SHP77 treated with DMSO at 0.1 percent for 48 hours (cell line): ENCODE results near the gene STRADB.
"Not testable (repeated sequence)": the region's sequence is repeated elsewhere in the genome, so short reads cannot be mapped to it uniquely, and the experiment has no call there.

Experiments
- DNase-seq: peaks from one replicate; lab custom pipeline; 2025; lab: John Stamatoyannopoulos, UW

Gene STRADB, protein sequence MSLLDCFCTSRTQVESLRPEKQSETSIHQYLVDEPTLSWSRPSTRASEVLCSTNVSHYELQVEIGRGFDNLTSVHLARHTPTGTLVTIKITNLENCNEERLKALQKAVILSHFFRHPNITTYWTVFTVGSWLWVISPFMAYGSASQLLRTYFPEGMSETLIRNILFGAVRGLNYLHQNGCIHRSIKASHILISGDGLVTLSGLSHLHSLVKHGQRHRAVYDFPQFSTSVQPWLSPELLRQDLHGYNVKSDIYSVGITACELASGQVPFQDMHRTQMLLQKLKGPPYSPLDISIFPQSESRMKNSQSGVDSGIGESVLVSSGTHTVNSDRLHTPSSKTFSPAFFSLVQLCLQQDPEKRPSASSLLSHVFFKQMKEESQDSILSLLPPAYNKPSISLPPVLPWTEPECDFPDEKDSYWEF

GRCh38 chr2:201451292-201452057 is at the start of gene STRADB, which contains the start of gene TRAK2:
TSS of gene STRADB (plus strand) at chr2:201451740. CDS start at chr2:201454841, 3,101 bp downstream.
TSS of gene TRAK2 (minus strand) at chr2:201451458. CDS start at chr2:201420507, 30,951 bp downstream.
- peak; percentile 79 for DNase-seq

DNA sequence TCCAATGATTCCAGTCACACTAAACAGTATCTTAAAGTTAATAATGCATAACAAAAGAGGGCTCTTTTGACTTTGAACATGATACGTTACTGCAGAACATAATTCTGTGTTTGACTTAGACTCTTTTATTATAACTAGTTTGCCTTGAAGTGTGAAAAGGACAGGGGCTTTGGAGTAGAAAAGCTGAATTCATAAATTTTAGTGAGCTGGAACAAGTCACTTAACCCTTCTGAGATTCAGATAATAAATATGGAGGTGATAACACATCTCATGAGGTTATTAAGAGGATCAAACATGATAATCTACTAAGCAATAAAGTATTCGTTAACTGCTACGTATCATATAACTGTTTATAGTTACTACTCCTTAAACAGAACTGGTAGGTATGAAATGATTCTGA is 49.7 kb upstream of the STRADB start:
- DNase-seq, result no peak

- no peak for DNase-seq
Observed at GRCh38 chr2:201402651-201403562, 48.6 kb upstream of the STRADB start.

- no peak for DNase-seq
Observed at GRCh38 chr2:201403880-201404279, 47.7 kb upstream of the STRADB start.

GRCh38 chr2:201404699-201405280 is 46.8 kb upstream of the STRADB start:
- no peak for DNase-seq

GRCh38 chr2:201406077-201406662 is 45.4 kb upstream of the STRADB start:
- no peak for DNase-seq

DNA sequence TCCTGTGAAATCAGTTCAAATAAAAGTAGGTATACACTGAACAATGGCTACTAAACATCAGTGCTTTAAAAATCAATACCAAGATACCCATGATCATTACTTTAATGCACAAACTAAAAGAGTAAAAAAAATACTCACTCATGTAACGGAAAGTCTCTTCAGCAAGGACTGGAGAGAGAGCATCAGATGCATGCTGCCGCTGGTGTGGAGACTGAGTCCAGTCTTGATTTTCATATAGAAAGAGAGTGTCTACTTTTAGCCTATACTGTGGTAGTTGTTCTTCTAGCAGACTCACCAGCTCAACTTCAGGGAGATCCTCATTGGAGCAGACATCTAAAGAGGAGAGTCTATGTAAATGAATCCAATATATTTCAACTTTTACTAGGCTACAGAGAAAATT is 44.3 kb upstream of the STRADB start:
- DNase-seq, result no peak

- DNase-seq, result no peak
Observed at GRCh38 chr2:201408931-201409330, 42.6 kb upstream of the STRADB start.

GRCh38 chr2:201411421-201411820 is 40.1 kb upstream of the STRADB start:
- no peak for DNase-seq

GRCh38 chr2:201413143-201413542 is 38.4 kb upstream of the STRADB start:
- DNase-seq, result no peak

DNA sequence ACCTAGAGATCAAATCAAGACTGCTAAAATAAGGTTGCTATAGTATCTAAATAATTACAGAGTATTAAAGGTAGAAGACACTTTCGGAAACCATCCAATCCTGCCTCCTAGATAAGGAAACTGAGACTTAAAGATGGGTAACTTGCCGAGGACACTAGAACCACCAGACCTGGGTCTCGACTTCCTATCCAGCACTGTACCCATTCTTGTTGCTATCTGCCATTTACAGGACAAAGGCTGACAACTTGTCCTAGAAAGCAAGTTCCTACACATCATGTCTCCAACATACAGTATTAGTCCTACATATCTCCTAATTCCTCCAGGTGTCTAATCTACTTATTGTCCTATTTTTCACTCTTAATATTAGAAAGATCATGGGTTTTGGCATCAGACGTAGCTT is 38.0 kb upstream of the STRADB start:
- DNase-seq, result no peak

DNA sequence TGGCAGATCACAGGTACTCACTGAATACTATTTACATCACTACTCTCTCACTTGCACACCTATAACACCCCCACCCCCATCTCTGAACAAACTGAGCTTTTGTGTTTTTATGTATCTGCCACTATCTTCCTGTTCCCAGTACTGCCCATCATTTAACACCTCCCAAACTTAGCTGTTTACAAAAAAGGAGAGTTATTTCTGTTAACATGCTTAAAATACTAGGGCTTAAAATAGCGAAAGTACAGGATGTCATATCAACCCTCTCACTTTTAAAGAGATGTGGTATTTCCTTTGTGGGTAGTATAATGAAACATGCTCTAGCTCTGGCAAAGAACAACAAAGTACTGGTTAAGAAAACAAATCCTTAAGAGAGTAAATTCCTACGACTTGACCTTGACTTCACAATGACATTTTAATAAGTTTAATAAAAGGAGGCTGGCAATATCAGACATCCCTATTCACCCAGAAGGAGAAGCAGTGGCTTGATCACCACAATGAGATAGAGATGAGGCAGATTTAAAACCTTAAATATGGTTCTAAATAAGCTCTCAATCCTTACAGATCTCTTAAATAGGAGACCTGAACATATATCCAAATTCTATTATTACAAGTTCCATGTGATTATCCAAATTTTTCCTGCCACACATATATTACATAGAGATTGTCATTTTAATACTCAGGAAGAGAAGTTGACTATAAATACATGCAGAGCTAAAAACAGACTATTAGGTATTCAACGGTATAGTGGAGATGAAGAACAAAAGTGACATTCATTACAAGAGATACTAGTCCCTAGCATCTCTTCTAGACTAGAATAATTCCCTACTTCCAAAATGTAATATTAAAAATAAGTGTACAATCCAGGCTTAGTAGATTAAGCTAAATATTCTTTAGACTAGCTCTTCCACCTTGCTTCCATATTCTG is 37.2 kb upstream of the STRADB start:
- no peak for DNase-seq

DNA sequence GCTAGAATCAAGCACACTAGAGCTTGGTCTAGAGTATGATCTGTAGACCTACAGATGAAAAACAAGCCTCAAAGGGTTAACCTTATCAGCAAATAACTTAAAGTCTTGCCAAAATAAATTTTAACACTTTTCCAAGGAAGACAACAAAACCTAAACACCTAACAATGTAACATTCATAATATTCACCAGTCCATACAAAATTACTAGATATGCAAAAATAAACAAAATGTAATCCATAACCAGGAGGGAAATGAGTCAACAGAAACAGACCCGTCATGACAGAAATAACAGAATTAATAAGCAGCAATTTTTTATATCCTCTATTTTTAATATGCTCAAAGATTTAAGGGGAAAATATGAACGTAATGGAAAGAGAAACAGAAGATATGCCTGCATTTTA is 36.4 kb upstream of the STRADB start:
- DNase-seq, result no peak

- no peak for DNase-seq
Observed at GRCh38 chr2:201419057-201419635, 32.4 kb upstream of the STRADB start.

DNA sequence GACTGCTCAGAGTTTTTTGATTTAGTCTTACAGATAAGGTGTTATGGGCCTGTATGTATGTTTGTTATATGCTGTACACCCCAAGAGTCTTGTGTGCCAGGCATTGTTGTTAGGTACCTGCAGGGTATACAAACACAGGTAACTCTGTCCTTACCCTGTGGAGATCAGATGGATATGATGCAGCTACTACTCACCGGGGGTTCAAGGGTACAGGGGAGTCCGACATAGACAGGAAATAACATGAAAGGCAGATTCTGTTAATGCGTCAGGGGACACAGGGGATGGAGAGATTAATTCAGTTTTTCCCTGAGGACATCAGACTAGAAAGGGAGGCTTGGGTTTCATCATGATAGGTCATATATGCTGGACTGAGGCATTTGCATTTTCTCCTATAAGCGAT is 31.6 kb upstream of the STRADB start:
- no peak for DNase-seq

DNA sequence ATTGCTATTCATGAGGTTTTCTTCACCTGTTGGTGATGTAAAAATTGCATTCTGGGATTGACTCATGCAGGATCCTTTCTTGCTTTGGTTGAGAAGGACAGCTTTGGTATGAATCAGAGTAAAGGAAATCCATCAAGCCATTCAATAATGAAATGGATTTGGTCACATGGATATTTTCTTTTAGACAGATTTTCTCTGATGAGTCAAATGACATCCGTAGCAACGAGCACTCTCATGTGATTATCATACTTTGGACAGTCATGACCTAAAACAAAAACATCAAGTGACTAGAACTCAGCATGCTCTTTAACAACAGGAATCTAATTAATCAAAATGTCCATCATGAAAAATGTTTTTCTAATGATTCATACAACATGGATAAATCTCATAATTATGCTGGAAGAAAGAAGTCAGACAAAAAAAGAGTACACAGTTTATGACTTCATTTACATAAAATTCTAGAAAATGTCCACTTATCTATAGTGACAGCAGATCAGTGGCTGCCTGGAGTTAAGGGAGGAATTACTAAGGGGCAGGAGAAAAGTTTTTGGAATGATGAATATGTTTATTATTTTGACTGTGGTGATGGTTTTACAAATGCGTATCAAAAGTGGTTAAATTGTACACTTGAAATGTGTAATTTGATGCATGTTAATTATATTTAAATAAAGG is 31.0 kb upstream of the STRADB start:
- DNase-seq, result no peak

DNA sequence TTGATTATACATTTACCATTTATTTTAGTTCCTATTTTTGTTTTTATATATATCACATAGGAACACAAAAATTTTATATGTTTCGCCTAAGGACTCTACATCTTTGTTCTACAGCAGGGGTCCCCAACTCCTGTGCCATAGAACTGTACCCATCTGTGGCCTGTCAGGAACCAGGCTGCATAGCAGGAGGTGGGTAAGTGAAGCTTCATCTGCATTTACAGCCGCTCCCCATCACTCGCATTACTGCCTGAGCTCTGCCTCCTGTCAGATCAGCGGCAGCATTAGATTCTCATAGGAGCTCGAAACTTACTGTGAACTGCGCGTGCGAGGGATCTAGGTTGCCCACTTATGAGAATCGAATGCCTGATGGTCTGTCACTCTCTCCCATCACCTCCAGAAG is 25.6 kb upstream of the STRADB start:
- DNase-seq, result no peak

DNA sequence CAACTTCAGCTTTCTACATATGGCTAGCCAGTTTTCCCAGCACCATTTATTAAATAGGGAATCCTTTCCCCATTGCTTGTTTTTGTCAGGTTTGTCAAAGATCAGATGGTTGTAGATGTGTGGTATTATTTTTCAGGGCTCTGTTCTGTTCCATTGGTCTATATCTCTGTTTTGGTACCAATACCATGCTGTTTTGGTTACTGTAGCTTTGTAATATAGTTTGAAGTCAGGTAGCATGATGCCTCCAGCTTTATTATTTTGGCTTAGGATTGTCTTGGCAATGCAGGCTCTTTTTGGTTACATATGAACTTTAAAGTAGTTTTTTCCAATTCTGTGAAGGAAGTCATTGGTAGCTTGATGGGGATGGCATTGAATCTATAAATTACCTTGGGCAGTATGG is 23.2 kb upstream of the STRADB start:
- DNase-seq, result not testable (repeated sequence)

- not testable (repeated sequence) for DNase-seq
Observed at GRCh38 chr2:201429835-201430234, 21.7 kb upstream of the STRADB start.
